SK-N-MC (cell line): ENCODE results near the gene LYSMD3.

ENCODE experiments used
- DNase-seq: peaks from one replicate; pipeline ENCODE4 v3.0.0-alpha.2; 2011; ENCODE audit warnings: low read depth, low spot score
- H3K27ac ChIP-seq: fragments of 200-600 bp; sonication (generic); 2 replicates; pipeline ENCODE4 v1.5.1; 2016; ENCODE audit warnings: mixed run types
- H3K36me3 ChIP-seq: fragments of 200-600 bp; sonication (generic); 2 replicates; pipeline ENCODE4 v1.6.1; 2017; ENCODE audit warnings: antibody characterized with exemption, low read length, mixed read lengths; ENCODE audit not compliant: insufficient read depth
- H3K4me3 ChIP-seq: fragments of 200-600 bp; sonication (generic); 2 replicates; pipeline ENCODE4 v1.5.1; 2016
- H3K9ac ChIP-seq: fragments of 200-600 bp; sonication (generic); 2 replicates; pipeline ENCODE4 v1.8.0; 2017; ENCODE audit warnings: mixed run types, mixed read lengths; ENCODE audit not compliant: insufficient read length
- H3K9me3 ChIP-seq: fragments of 200-600 bp; sonication (generic); 2 replicates; pipeline ENCODE4 v1.6.1; 2017; ENCODE audit warnings: low read depth, mild to moderate bottlenecking, antibody characterized with exemption, low read length, moderate library complexity, mixed read lengths
- EZH2 ChIP-seq: fragments of 200-600 bp; sonication (generic); IDR thresholded peaks from one replicate; pipeline ENCODE4 v1.6.1; 2017; ENCODE audit warnings: antibody characterized with exemption
- FOXP2 ChIP-seq: optimal IDR thresholded peaks from 2 replicates; pipeline ENCODE3; 2011; ENCODE audit warnings: mild to moderate bottlenecking, moderate library complexity; ENCODE audit not compliant: insufficient read depth; ENCODE audit errors: extremely low read length, control extremely low read depth
- POLR2AphosphoS5 ChIP-seq: IDR thresholded peaks from 2 replicates; pipeline ENCODE4 v1.6.1; 2012; ENCODE audit warnings: mild to moderate bottlenecking, low read depth, low read length, borderline replicate concordance

LYSMD3 gene

GRCh38 chr5:90510438-90510837 lies 18.9 kb downstream of the LYSMD3 start:
- H3K4me3 ChIP-seq: no peak overlapping the region
- no peak overlapping the region for H3K27ac ChIP-seq
- DNase-seq: no peak
- H3K36me3 ChIP-seq: peaks cover 25% of the 10 kb centered on the region
- no peak overlapping the region for H3K9ac ChIP-seq
- no peaks in the 10 kb centered on the region for H3K9me3 ChIP-seq
- no peak for TF ChIP-seq FOXP2
- TF ChIP-seq EZH2: no peak
- no peak for TF ChIP-seq POLR2AphosphoS5

GRCh38 chr5:90506221-90506620 lies 23.2 kb downstream of the LYSMD3 start:
- H3K9ac ChIP-seq: no peak overlapping the region
- no peak for DNase-seq
- peaks cover 17% of the 10 kb centered on the region for H3K36me3 ChIP-seq
- no peaks in the 10 kb centered on the region for H3K9me3 ChIP-seq
- no peak for TF ChIP-seq FOXP2
- no peak for TF ChIP-seq POLR2AphosphoS5
- no peak for TF ChIP-seq EZH2
- no peak overlapping the region for H3K4me3 ChIP-seq
- no peak overlapping the region for H3K27ac ChIP-seq

GRCh38 chr5:90504743-90505142 lies 24.6 kb downstream of the LYSMD3 start:
- H3K9me3 ChIP-seq: no peaks in the 10 kb centered on the region
- no peak overlapping the region for H3K27ac ChIP-seq
- H3K4me3 ChIP-seq: no peak overlapping the region
- peaks cover 17% of the 10 kb centered on the region for H3K36me3 ChIP-seq
- no peak for DNase-seq
- H3K9ac ChIP-seq: no peak overlapping the region
- TF ChIP-seq EZH2 (no peak), FOXP2 (no peak), POLR2AphosphoS5 (no peak)

GRCh38 chr5:90503596-90503995 lies 25.8 kb downstream of the LYSMD3 start:
- no peak overlapping the region for H3K27ac ChIP-seq
- no peak for TF ChIP-seq POLR2AphosphoS5
- no peak for TF ChIP-seq FOXP2
- TF ChIP-seq EZH2: no peak
- no peaks in the 10 kb centered on the region for H3K9me3 ChIP-seq
- no peak for DNase-seq
- no peak overlapping the region for H3K4me3 ChIP-seq
- peaks cover 19% of the 10 kb centered on the region for H3K36me3 ChIP-seq
- no peak overlapping the region for H3K9ac ChIP-seq

GRCh38 chr5:90495146-90495545 lies 34.2 kb downstream of the LYSMD3 start:
- H3K9me3 ChIP-seq: no peaks in the 10 kb centered on the region
- no peak overlapping the region for H3K27ac ChIP-seq
- H3K9ac ChIP-seq: no peak overlapping the region
- H3K4me3 ChIP-seq: no peak overlapping the region
- peaks cover 70% of the 10 kb centered on the region for H3K36me3 ChIP-seq
- DNase-seq: no peak
- TF ChIP-seq POLR2AphosphoS5 (no peak), FOXP2 (no peak), EZH2 (no peak)

DNA sequence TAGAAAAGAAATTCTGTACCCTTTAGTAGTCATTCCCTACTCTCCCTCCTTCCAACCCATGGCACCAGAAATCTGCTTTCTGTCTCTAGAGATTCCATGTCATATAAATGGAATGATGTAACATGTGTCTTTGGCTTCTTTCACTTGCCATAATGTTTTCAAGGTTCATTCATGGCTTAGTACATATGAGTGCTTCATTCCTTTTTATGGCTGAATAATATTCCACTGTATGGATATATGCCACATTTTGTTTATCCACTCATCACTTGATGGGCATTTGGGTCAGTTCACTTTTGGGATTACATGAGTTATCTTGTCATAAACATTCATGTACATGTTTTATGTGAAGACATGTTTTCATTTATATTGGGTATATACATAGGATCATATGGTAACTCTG lies 35.3 kb downstream of the LYSMD3 start:
- peaks cover 66% of the 10 kb centered on the region for H3K36me3 ChIP-seq

DNA sequence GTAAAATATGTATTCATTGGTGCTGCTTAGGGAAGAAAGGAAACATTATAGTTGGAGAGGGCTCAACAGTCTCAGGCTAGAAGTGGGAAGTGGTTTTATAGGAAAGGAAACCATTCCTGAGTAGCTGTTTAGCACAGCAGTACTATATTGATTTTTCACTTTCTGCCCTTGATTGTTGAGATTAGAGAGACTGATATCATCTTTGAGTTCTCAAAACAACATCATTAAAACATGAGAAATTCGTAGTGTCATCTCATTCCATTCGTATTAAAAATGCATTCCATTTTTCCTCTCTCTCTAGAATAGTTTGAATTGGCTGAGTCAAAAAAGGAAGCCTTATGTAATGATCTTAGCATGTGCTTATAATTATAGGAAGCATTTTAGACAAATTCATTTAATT lies 40.6 kb downstream of the LYSMD3 start:
- no peak for TF ChIP-seq FOXP2
- TF ChIP-seq POLR2AphosphoS5: no peak
- TF ChIP-seq EZH2: no peak
- Histone ChIP-seq H3K36me3 (peaks cover 52% of the 10 kb centered on the region), H3K4me3 (0 out of 2 replicates have a peak overlapping the region, but pooled peaks have one; percentile 24), H3K27ac (peak overlapping the region; percentile 65), H3K9me3 (no peaks in the 10 kb centered on the region), H3K9ac (peak overlapping the region; percentile 35)
- DNase-seq: no peak

More for the DNA sequence above, 35.3 kb downstream of the LYSMD3 start:
- DNase-seq: no peak
- H3K4me3 ChIP-seq: no peak overlapping the region
- TF ChIP-seq EZH2 (no peak), FOXP2 (no peak), POLR2AphosphoS5 (no peak)
- H3K27ac ChIP-seq: no peak overlapping the region
- H3K9me3 ChIP-seq: no peaks in the 10 kb centered on the region
- H3K9ac ChIP-seq: no peak overlapping the region

- H3K9ac ChIP-seq: no peak overlapping the region
- TF ChIP-seq FOXP2 (no peak), POLR2AphosphoS5 (no peak), EZH2 (no peak)
- DNase-seq: no peak
- peaks cover 43% of the 10 kb centered on the region for H3K36me3 ChIP-seq
- H3K4me3 ChIP-seq: no peak overlapping the region
- no peak overlapping the region for H3K27ac ChIP-seq
- H3K9me3 ChIP-seq: no peaks in the 10 kb centered on the region
Observed at GRCh38 chr5:90484540-90484939, 44.8 kb downstream of the LYSMD3 start.

- H3K9ac ChIP-seq: no peak overlapping the region
- H3K4me3 ChIP-seq: no peak overlapping the region
- no peak for DNase-seq
- H3K27ac ChIP-seq: no peak overlapping the region
- H3K36me3 ChIP-seq: peaks cover 46% of the 10 kb centered on the region
- no peaks in the 10 kb centered on the region for H3K9me3 ChIP-seq
- TF ChIP-seq EZH2: no peak
- TF ChIP-seq POLR2AphosphoS5: no peak
- no peak for TF ChIP-seq FOXP2
Observed at GRCh38 chr5:90483206-90483605, 46.2 kb downstream of the LYSMD3 start.
